Measurements from ENCODE around the gene RBFOX1. TPM values are rescaled to one million over a fixed set of nuclear protein-coding genes. Genes with fewer than 3 reads are reported as not detected.

RBFOX1 gene
- polyA plus RNA-seq, 1 donor from 2014 or later = 56.8 TPM

GRCh38 chr16:7680296-7680695 is 347.7 kb downstream of the RBFOX1 start:
- H2AFZ ChIP-seq (ENCODE audit: low read depth, low read length) = no peak overlapping the region
- H3K9ac ChIP-seq (ENCODE audit: low read length) = no peak overlapping the region
- no peak overlapping the region for H3K4me3 ChIP-seq (ENCODE audit: low read length)
- H3K9me2 ChIP-seq (ENCODE audit: insufficient read depth, low read length) = no peaks in the 10 kb centered on the region
- no peaks in the 10 kb centered on the region for H3K36me3 ChIP-seq (ENCODE audit: insufficient read depth, low read length)
- no peaks in the 10 kb centered on the region for H3K27me3 ChIP-seq (ENCODE audit: insufficient read depth, low read depth, low read length)
- H3K27ac ChIP-seq (ENCODE audit: low read length) = no peak overlapping the region
- H3K9me3 ChIP-seq (ENCODE audit: low read length) = no peaks in the 10 kb centered on the region
- no peaks in the 10 kb centered on the region for H4K20me1 ChIP-seq (ENCODE audit: insufficient read depth)
- no peaks in the 10 kb centered on the region for H3K79me2 ChIP-seq (replicated peaks; ENCODE audit: insufficient read depth, low read length)
- TF ChIP-seq RAD21 (conservative IDR thresholded peaks at IDR 0.05) (no peak), TAF1 (IDR thresholded peaks at IDR 0.05; ENCODE audit: low read depth) (no peak), EP300 (conservative IDR thresholded peaks at IDR 0.05; ENCODE audit: poor library complexity, severe bottlenecking) (no peak)
- TF ChIP-seq, protein P1, sequence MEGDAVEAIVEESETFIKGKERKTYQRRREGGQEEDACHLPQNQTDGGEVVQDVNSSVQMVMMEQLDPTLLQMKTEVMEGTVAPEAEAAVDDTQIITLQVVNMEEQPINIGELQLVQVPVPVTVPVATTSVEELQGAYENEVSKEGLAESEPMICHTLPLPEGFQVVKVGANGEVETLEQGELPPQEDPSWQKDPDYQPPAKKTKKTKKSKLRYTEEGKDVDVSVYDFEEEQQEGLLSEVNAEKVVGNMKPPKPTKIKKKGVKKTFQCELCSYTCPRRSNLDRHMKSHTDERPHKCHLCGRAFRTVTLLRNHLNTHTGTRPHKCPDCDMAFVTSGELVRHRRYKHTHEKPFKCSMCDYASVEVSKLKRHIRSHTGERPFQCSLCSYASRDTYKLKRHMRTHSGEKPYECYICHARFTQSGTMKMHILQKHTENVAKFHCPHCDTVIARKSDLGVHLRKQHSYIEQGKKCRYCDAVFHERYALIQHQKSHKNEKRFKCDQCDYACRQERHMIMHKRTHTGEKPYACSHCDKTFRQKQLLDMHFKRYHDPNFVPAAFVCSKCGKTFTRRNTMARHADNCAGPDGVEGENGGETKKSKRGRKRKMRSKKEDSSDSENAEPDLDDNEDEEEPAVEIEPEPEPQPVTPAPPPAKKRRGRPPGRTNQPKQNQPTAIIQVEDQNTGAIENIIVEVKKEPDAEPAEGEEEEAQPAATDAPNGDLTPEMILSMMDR (IDR thresholded peaks at IDR 0.05; ENCODE audit: poor library complexity, severe bottlenecking) = no peak
- no peak overlapping the region for H3K4me2 ChIP-seq (ENCODE audit: low read length)
- H3F3A ChIP-seq (ENCODE audit: insufficient read depth, low read length, poor library complexity, severe bottlenecking) = no peaks in the 10 kb centered on the region

DNA sequence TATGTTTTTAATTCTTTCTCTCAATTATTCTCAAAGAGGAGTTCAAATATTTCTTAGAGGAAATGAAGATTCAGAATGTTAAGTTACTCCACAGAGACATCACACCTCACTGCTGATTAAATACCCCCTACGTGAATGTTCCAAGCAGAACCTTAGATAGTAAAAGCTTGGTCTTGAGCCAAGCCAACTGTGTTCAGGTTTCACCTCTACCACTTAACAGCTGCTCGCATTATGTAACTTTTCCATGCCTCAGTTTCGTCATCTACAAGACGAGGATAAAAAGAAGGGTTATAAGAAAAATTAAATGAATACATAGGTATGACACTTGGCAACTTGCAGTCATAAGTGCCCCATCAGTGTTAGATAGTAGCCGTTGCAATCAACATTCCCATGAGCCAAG is 356.2 kb downstream of the RBFOX1 start:
- TF ChIP-seq, protein P1 (IDR thresholded peaks at IDR 0.05; ENCODE audit: poor library complexity, severe bottlenecking) = no peak
- TF ChIP-seq EZH2 (IDR thresholded peaks at IDR 0.05; ENCODE audit: borderline replicate concordance, insufficient read depth, low read length, poor library complexity, severe bottlenecking) (no peak), MXI1 (conservative IDR thresholded peaks at IDR 0.05; ENCODE audit: poor library complexity, severe bottlenecking) (no peak), SMC3 (conservative IDR thresholded peaks at IDR 0.05; ENCODE audit: poor library complexity) (no peak), TAF1 (IDR thresholded peaks at IDR 0.05; ENCODE audit: low read depth) (no peak), RAD21 (conservative IDR thresholded peaks at IDR 0.05) (no peak), POLR2AphosphoS5 (IDR thresholded peaks at IDR 0.05) (no peak), EP300 (conservative IDR thresholded peaks at IDR 0.05; ENCODE audit: poor library complexity, severe bottlenecking) (no peak)
- TF ChIP-seq, protein P2, sequence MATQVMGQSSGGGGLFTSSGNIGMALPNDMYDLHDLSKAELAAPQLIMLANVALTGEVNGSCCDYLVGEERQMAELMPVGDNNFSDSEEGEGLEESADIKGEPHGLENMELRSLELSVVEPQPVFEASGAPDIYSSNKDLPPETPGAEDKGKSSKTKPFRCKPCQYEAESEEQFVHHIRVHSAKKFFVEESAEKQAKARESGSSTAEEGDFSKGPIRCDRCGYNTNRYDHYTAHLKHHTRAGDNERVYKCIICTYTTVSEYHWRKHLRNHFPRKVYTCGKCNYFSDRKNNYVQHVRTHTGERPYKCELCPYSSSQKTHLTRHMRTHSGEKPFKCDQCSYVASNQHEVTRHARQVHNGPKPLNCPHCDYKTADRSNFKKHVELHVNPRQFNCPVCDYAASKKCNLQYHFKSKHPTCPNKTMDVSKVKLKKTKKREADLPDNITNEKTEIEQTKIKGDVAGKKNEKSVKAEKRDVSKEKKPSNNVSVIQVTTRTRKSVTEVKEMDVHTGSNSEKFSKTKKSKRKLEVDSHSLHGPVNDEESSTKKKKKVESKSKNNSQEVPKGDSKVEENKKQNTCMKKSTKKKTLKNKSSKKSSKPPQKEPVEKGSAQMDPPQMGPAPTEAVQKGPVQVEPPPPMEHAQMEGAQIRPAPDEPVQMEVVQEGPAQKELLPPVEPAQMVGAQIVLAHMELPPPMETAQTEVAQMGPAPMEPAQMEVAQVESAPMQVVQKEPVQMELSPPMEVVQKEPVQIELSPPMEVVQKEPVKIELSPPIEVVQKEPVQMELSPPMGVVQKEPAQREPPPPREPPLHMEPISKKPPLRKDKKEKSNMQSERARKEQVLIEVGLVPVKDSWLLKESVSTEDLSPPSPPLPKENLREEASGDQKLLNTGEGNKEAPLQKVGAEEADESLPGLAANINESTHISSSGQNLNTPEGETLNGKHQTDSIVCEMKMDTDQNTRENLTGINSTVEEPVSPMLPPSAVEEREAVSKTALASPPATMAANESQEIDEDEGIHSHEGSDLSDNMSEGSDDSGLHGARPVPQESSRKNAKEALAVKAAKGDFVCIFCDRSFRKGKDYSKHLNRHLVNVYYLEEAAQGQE (IDR thresholded peaks at IDR 0.05; ENCODE audit: borderline replicate concordance) = no peak
- Histone ChIP-seq H3F3A (ENCODE audit: insufficient read depth, low read length, poor library complexity, severe bottlenecking) (no peaks in the 10 kb centered on the region), H3K36me3 (ENCODE audit: insufficient read depth, low read length) (no peaks in the 10 kb centered on the region), H3K27ac (ENCODE audit: low read length) (no peak overlapping the region), H3K9me3 (ENCODE audit: low read length) (no peaks in the 10 kb centered on the region), H3K79me2 (replicated peaks; ENCODE audit: insufficient read depth, low read length) (no peaks in the 10 kb centered on the region), H3K9me2 (ENCODE audit: insufficient read depth, low read length) (no peaks in the 10 kb centered on the region), H4K20me1 (ENCODE audit: insufficient read depth) (no peaks in the 10 kb centered on the region), H3K9ac (ENCODE audit: low read length) (no peak overlapping the region), H3K4me2 (ENCODE audit: low read length) (no peak overlapping the region), H3K4me3 (ENCODE audit: low read length) (no peak overlapping the region), H3K27me3 (ENCODE audit: insufficient read depth, low read depth, low read length) (no peaks in the 10 kb centered on the region), H2AFZ (ENCODE audit: low read depth, low read length) (no peak overlapping the region)
